ENCODE results near the gene AGBL2. TPM values are rescaled to one million over a fixed set of nuclear protein-coding genes. Genes with fewer than 3 reads are reported as not detected.
A peak's percentile ranks its signal among the peaks of the same experiment; 100 is the strongest.

The AGBL2 gene
- total RNA-seq, 2 donors from 2014 or later = 0.74 to 2.2 TPM

GRCh38 chr11:47628026-47628425, 87.1 kb downstream of the AGBL2 start:
- Histone ChIP-seq H3K4me1 (no peaks in the 10 kb centered on the region), H3K27ac (no peak overlapping the region), H3K36me3 (peaks cover 20% of the 10 kb centered on the region), H3K4me3 (no peak overlapping the region), H3K9ac (ENCODE audit: low read depth in 2 of 2, low read length in 2 of 2) (no peak overlapping the region), H3K9me3 (no peaks in the 10 kb centered on the region), H3K27me3 (no peaks in the 10 kb centered on the region)
- no peak for DNase-seq
- intact Hi-C loops (cut with DNase I) = no loop called here
- no peak for TF ChIP-seq CTCF (IDR thresholded peaks at IDR 0.05)

- intact Hi-C loops (cut with DNase I) = no loop called here
Measured at GRCh38 chr11:47626234-47626633, 88.9 kb downstream of the AGBL2 start.

GRCh38 chr11:47620836-47621378, 94.3 kb downstream of the AGBL2 start:
- no peak for TF ChIP-seq CTCF (IDR thresholded peaks at IDR 0.05)
- intact Hi-C loops (cut with DNase I) = no loop called here

More at GRCh38 chr11:47626234-47626633, 88.9 kb downstream of the AGBL2 start:
- Histone ChIP-seq H3K27me3 (no peaks in the 10 kb centered on the region), H3K36me3 (peaks cover 24% of the 10 kb centered on the region), H3K27ac (no peak overlapping the region), H3K9ac (ENCODE audit: low read depth in 2 of 2, low read length in 2 of 2) (no peak overlapping the region), H3K9me3 (no peaks in the 10 kb centered on the region), H3K4me3 (no peak overlapping the region), H3K4me1 (no peaks in the 10 kb centered on the region)
- no peak for DNase-seq
- TF ChIP-seq CTCF (IDR thresholded peaks at IDR 0.05) = no peak

GRCh38 chr11:47617417-47617809, 97.8 kb downstream of the AGBL2 start:
- H3K4me1 ChIP-seq = no peaks in the 10 kb centered on the region
- TF ChIP-seq CTCF (IDR thresholded peaks at IDR 0.05) = no peak
- no peaks in the 10 kb centered on the region for H3K27me3 ChIP-seq
- intact Hi-C loops (cut with DNase I) = no loop called here
- H3K27ac ChIP-seq = no peak overlapping the region
- no peak overlapping the region for H3K9ac ChIP-seq (ENCODE audit: low read depth in 2 of 2, low read length in 2 of 2)
- no peak overlapping the region for H3K4me3 ChIP-seq
- DNase-seq = no peak
- no peaks in the 10 kb centered on the region for H3K9me3 ChIP-seq
- H3K36me3 ChIP-seq = no peaks in the 10 kb centered on the region

More at GRCh38 chr11:47620836-47621378, 94.3 kb downstream of the AGBL2 start:
- no peak overlapping the region for H3K4me3 ChIP-seq
- no peaks in the 10 kb centered on the region for H3K9me3 ChIP-seq
- H3K27ac ChIP-seq = no peak overlapping the region
- no peaks in the 10 kb centered on the region for H3K4me1 ChIP-seq
- no peaks in the 10 kb centered on the region for H3K27me3 ChIP-seq
- no peak overlapping the region for H3K9ac ChIP-seq (ENCODE audit: low read depth in 2 of 2, low read length in 2 of 2)
- H3K36me3 ChIP-seq = peaks cover 8% of the 10 kb centered on the region
- DNase-seq = no peak

GRCh38 chr11:47616726-47617416, 98.3 kb downstream of the AGBL2 start:
- Histone ChIP-seq H3K27ac (no peak overlapping the region), H3K9ac (ENCODE audit: low read depth in 2 of 2, low read length in 2 of 2) (no peak overlapping the region), H3K36me3 (no peaks in the 10 kb centered on the region), H3K4me3 (no peak overlapping the region), H3K4me1 (no peaks in the 10 kb centered on the region), H3K27me3 (no peaks in the 10 kb centered on the region), H3K9me3 (no peaks in the 10 kb centered on the region)
- peak; percentile 32 for TF ChIP-seq CTCF (IDR thresholded peaks at IDR 0.05)
- DNase-seq = peak; percentile 38
- intact Hi-C loops (cut with DNase I) = no loop called here

Measured in colonic mucosa (tissue), 4 donors.